HG03280 (cell line): ENCODE results near the gene CNOT1.

Experiments used
- ATAC-seq: cut with Tn5 transposase; IDR thresholded peaks from one replicate; pipeline ENCODE4 v1.9.1; 2021; ENCODE audit warnings: mild to moderate bottlenecking, moderate library complexity; ENCODE audit not compliant: unreplicated experiment

Gene CNOT1

GRCh38 chr16:58488531-58488930 lies 141.1 kb downstream of the CNOT1 start:
- no peak for ATAC-seq

GRCh38 chr16:58487566-58488351 lies 141.9 kb downstream of the CNOT1 start:
- peak; percentile 73 for ATAC-seq

GRCh38 chr16:58485184-58485887 lies 144.3 kb downstream of the CNOT1 start:
- no peak for ATAC-seq

GRCh38 chr16:58481931-58482330 lies 147.7 kb downstream of the CNOT1 start:
- no peak for ATAC-seq

GRCh38 chr16:58481226-58481869 lies 148.3 kb downstream of the CNOT1 start:
- no peak for ATAC-seq

- no peak for ATAC-seq
Observed at GRCh38 chr16:58478427-58478826, 151.2 kb downstream of the CNOT1 start.

GRCh38 chr16:58476791-58477190 lies 152.8 kb downstream of the CNOT1 start:
- ATAC-seq: no peak

GRCh38 chr16:58475091-58475619 lies 154.5 kb downstream of the CNOT1 start:
- no peak for ATAC-seq

- ATAC-seq: no peak
Observed at GRCh38 chr16:58474296-58474695, 155.3 kb downstream of the CNOT1 start.

- no peak for ATAC-seq
Observed at GRCh38 chr16:58472827-58473226, 156.8 kb downstream of the CNOT1 start.

GRCh38 chr16:58472266-58472665 lies 157.4 kb downstream of the CNOT1 start:
- no peak for ATAC-seq

GRCh38 chr16:58471209-58471975 lies 158.2 kb downstream of the CNOT1 start:
- ATAC-seq: no peak
